ENCODE results near the gene LY6G6D.

DNA sequence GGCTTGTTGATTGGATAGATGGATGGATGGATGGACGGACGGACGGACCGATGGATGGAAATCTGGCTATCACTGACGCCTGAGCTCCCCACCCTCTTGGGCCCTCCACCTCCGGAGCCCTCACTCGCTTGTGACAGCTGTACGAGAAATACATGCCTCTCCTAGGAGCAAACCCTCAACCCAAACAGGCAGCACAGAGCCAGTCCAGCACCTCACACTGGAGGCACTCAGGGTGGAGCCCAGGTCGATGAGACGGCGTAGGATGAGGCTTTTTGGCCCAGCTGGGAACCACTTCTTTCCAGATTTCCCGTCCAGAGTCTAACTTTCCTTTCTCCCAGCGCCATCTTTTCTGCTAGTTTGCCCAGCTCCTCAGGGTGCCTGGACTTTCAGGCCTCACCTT, 31.6 kb upstream of the LY6G6D start:
- TF ChIP-seq, protein P1, sequence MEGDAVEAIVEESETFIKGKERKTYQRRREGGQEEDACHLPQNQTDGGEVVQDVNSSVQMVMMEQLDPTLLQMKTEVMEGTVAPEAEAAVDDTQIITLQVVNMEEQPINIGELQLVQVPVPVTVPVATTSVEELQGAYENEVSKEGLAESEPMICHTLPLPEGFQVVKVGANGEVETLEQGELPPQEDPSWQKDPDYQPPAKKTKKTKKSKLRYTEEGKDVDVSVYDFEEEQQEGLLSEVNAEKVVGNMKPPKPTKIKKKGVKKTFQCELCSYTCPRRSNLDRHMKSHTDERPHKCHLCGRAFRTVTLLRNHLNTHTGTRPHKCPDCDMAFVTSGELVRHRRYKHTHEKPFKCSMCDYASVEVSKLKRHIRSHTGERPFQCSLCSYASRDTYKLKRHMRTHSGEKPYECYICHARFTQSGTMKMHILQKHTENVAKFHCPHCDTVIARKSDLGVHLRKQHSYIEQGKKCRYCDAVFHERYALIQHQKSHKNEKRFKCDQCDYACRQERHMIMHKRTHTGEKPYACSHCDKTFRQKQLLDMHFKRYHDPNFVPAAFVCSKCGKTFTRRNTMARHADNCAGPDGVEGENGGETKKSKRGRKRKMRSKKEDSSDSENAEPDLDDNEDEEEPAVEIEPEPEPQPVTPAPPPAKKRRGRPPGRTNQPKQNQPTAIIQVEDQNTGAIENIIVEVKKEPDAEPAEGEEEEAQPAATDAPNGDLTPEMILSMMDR (IDR thresholded peaks at IDR 0.05; ENCODE audit: extremely low read depth in 1 of 2, insufficient read depth in 1 of 2, low read depth in 1 of 2, low read length in 2 of 2), result no peak
- TF ChIP-seq POLR2AphosphoS5 (IDR thresholded peaks at IDR 0.05; ENCODE audit: insufficient read depth, low read depth, low read length) (no peak), POLR2A (IDR thresholded peaks at IDR 0.05; ENCODE audit: low read depth, low read length) (no peak), EZH2 (IDR thresholded peaks at IDR 0.05; ENCODE audit: borderline replicate concordance, low read depth, low read length, severe bottlenecking) (no peak), MYC (IDR thresholded peaks at IDR 0.05; ENCODE audit: low read depth, low read length) (no peak), FOS (IDR thresholded peaks at IDR 0.05; ENCODE audit: borderline replicate concordance, insufficient read depth, low read length) (no peak), JUN (IDR thresholded peaks at IDR 0.05; ENCODE audit: borderline replicate concordance, insufficient read depth, insufficient read length, low read depth) (no peak), MAX (IDR thresholded peaks at IDR 0.05; ENCODE audit: insufficient read depth, insufficient read length) (no peak), GATA2 (IDR thresholded peaks at IDR 0.05; ENCODE audit: insufficient read depth, insufficient read length, low read depth, low read length) (no peak)

Data from endothelial cell of umbilical vein (primary cell).